ENCODE measurements around the gene BPIFB2.
"Not testable (repeated sequence)": the region's sequence is repeated elsewhere in the genome, so short reads cannot be mapped to it uniquely, and the experiment has no call there.

Gene BPIFB2, protein sequence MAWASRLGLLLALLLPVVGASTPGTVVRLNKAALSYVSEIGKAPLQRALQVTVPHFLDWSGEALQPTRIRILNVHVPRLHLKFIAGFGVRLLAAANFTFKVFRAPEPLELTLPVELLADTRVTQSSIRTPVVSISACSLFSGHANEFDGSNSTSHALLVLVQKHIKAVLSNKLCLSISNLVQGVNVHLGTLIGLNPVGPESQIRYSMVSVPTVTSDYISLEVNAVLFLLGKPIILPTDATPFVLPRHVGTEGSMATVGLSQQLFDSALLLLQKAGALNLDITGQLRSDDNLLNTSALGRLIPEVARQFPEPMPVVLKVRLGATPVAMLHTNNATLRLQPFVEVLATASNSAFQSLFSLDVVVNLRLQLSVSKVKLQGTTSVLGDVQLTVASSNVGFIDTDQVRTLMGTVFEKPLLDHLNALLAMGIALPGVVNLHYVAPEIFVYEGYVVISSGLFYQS

GRCh38 chr20:33007376-33008335 is at the start of gene BPIFB2:
Gene BPIFB2, plus strand, starts transcription at chr20:33007704. Its CDS starts 871 bp downstream, at chr20:33008575.
- DNase-seq = no peak

- no peak for DNase-seq
These were observed 48.9 kb upstream of the BPIFB2 start for GRCh38 chr20:32958574-32958973.

- DNase-seq = no peak
These were observed 47.9 kb upstream of the BPIFB2 start for GRCh38 chr20:32959351-32960221.

GRCh38 chr20:32960222-32960518 is 47.3 kb upstream of the BPIFB2 start:
- DNase-seq = no peak

DNA sequence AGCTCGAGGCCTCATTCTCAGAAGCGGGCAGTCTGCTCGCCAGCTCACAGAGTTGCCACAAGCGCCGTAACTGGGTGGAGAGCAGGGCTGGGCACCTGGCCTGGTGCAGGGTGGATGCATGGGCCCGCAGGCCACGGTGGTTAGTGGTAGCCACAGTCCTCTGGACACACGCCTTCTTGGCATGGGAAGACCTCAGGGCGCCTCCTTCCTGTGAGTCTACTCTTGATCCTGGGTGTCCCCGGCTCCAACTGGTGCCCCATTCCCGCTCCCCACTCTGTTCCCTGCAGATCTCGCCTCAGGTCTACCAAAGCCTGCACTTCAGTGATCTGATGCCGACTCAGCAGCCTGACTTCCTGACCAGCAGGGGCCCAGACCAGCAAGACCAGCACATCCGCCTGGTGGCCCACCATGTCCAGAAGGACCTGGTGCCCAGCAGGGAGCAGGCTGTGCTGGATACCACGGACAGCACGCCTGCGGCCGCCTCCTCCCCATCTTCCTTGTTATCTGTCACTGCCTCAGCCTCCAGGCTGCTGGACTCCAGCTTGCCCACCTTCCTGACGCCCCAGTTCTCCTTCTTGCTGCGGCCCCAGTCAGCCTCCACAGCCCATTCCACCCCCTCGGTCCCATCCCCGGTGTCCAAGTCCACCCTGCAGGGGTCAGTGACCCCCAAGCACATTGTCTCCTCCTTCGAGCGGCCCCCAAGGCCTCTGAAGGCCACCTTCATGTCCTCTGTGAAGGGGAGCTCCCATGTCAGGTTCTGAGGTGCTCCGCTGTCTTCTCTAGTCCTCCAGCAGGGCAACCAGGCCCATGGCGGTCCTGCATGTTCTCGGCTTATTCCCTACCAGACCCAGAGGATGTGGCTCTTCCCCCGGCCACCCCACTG is 46.4 kb upstream of the BPIFB2 start:
- no peak for DNase-seq

DNA sequence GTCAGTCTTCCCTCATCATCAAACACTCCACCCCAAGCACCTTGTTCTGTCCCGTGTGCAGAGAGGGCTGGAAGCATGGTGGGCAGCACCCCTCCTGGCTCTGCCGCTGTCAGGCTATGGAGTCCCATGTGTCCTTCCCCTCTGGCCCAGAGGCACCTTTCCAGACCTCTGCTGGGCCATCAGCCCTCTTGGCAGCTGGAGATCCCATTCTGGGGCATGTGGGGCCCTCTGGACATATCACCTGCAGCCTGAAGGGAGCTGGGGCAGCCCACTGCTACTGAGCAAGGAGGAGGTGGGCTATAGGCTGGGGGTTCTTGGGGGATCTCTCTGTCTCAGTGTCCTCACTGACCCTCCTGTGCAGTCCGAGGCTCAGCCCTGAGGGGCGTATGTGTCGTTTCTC is 45.5 kb upstream of the BPIFB2 start:
- no peak for DNase-seq

DNA sequence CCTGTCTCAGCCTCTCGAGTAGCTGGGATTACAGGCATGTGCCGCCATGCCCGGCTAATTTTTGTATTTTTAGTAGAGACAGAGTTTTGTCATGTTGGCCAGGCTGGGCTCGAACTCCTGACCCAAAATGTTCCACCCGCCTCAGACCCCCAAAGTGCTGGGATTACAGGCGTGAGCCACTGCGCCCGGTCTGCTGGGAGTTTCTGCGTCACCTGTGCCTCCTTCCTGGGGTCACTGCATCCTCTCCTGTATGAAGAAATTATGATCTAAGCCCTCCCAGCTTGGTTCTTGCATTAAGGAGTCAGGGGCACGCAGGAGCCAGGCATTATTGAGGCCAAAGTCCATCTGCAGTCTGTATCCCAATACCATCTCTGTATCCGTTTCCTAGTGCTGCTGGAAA is 44.9 kb upstream of the BPIFB2 start:
- DNase-seq = not testable (repeated sequence)

- DNase-seq = no peak
These were observed 44.3 kb upstream of the BPIFB2 start for GRCh38 chr20:32963176-32963575.

DNA sequence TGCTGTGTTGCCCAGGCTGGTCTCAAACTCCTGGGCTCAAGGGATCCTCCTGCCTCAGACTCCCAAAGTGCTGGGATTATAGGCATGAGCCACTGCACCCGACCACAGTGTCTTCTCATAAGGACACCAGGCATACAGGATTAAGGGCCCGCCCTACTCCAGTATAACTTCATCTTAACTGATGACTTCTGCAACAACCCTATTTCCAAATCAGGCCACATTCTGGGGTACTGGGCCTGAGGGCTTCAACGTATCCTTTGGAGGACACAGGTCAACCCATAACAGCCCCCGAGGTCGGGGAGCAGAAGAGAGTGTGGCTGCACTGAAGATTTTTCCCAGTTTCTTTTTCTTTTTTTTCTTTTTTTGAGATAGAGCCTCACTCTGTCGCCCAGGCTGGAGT is 42.9 kb upstream of the BPIFB2 start:
- DNase-seq = no peak

DNA sequence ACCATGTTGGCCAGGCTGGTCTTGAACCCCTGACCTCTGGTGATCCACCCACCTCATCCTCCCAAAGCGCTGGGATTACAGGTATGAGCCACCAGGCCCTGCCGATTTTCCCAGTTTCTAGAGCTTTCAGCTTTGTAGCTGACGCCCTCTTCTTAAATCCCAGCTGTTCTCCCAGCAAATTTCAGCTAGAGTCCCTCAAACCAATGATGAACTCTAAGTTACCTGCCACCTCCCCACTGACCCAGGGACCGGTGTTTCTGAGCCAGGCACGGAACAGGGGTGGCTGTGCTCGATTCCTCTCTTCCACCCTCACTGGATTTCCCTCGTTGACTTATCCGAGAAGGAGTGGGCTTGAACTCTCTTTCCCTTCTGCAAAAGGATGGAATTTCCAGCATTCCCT is 42.4 kb upstream of the BPIFB2 start:
- DNase-seq = no peak

DNA sequence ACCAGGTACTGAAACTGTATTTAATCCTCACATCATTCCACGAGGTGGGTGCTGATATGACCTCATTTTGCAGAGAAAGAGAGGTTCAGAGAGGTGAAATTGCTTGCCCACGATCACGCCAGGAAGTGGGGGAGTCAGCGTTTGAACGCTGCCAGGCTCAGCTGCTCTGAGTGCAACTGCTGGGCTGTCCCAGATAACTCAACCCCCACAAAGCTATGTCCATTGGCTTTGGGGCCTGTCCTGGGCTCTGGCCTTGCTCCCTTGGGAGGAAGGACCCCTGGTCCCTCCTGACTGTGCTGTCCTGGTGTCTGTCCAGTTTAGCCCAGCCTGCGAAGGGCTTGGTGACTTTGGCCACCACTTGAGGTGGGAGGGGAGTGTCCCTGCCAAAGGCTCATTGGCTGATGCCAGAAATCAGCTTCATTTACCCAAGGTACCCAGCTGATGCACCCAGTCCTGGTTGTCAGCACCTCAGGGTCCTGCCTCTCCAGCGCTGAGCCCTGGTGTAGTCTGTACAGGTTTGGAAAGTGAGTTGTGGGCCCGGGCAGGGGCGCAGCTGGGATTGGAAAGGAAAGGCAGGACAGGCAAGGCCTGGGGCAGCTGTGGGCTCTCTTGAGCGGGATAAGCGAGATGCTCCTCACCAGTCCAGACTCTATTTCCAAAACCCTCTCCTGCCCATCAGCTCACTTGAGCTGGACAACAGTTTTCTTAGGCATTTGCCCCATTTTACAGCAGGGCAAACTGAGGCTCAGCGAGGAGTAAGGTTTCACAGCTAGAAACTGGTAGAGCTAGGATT is 41.7 kb upstream of the BPIFB2 start:
- DNase-seq = no peak

- DNase-seq = no peak
These were observed 41.1 kb upstream of the BPIFB2 start for GRCh38 chr20:32966382-32966781.

DNA sequence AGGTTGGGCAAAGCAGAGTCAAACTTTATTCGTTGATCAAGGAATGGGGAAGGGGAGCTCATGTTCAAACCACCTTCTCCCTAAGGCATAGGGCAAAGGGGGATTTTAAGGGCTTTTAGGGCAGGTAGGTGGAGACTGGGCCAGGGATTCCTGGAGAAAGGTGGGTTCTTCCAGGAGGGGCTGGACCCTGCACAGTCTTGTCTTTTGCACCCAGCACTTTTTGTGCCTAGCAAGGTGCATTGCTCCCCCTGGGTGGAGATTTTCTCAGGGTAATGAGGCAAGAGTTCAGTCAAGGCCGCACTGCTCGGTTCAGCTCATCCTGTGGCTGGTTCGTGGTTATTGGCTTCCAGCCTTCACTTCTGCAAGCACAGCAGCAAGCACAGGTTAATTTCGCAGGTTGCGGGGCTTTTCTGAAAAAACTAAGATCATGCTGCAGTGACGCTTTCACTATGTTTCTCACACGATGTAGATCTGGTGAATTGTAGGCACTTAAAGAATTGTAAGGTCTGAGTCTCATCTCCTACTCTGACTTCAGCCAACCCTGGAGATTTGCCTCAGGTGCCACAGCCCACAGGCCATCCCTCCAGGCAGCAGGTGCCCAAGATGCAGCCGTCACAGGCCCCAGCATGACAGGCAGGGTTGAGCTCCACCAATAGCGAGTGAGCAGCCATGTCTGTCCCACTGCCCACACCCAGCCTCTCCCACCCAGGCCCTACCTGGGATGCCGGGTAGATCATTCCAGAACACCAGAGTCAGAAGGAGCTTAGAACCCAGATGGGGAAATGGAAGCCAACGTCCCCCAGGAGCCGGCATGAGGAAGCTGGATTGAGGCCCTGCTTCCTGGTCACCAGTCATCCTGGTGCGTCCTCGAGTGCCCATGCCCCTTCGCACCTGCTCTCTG is 40.4 kb upstream of the BPIFB2 start:
- no peak for DNase-seq

DNA sequence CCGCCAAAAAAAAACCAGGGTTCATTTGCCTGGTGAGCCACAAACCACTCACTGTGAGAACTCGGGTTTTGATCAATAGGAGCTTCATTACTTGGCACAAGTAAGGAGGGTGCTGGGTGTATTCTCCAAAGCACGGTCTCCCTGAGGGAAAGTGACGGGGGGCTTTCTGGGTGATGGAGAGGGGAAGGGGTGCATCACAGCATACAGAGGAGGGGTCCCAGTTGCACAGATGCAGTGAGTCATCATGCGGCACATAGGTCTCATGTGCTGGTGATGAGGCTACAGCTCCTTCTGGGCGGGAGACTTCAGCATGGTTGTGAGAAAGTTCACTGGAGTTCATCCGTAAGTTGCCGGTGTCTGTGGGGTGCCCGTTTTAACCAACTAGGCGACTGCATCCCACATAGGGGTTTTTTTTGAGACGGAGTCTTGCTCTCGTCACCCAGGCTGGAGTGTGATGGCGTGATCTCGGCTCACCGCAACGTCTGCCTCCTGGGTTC is 39.5 kb upstream of the BPIFB2 start:
- DNase-seq = no peak

DNA sequence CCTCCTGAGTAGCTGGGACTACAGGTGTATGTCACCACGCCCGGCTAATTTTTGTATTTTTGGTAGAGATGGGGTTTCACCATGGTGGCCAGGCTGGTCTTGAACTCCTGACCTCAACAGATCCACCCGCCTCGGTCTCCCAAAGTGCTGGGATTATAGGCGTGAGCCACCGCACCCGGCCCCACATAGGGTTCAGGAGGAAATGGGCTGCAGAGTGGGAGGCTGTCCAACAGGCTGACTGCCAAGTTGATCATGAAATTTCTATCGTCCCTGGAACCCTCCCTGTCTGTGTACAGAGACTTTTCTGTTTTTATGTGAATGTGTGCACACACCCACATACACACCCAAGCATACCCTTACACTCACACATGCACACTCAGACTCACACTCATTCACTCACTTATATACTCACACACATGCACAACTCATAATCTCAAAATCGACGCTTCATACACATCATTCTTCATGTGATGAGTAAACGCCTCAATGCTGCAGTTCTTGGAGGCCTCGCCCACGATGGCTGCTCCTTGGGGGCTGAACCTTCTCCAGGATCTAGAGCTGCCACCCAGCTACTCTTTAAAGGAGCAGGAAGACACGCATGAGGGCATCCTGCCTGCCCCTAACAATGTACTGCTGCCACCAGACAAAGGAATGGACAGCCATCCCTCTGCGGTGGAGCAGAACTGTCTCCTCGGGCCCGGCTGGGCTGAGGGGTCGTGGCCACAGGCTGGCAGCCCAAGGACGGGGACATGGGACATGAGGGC is 38.8 kb upstream of the BPIFB2 start:
- no peak for DNase-seq

- no peak for DNase-seq
These were observed 38.0 kb upstream of the BPIFB2 start for GRCh38 chr20:32969356-32970114.

DNA sequence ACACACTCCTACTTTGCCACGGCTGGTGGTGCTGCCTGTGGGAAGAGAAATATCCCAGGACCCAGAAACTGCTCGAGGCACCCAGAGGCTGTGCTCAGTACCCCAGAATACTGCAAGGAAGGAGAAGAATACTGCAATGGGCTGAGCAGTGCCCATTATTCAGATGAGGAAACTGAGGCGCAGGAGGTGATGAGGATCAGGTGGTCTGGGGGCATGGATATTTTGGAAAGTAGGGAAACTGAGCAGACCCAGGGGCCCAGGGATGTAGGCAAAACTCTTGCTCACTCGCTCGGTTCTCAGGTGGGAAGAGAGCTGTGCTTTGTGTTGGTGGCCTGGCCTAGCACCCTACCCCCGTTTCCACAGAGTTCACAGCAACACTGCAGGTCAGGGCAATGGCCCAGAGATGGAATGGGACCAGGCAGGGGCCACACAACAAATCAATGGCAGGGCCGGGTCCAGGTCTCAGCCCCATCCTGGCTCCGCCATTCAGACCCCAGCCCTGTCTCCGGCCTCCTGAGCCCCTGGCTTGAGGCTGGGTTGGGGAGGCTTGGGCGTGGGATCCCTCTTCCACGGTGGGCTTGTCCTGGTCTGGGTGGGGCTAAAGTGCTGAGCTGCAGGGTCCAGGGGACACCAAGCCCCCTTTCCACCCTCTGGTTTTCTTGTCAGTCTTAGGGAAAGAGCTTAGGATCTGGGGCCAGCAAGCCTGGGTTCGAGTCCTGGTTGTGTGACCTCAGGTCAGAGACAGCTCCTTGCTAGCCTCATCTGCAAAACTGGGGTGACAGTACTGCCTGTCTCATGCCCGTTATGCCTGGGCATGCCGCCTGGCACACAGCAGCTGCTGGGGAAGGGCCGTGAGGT is 37.2 kb upstream of the BPIFB2 start:
- DNase-seq = no peak

All from NCI-H1436 (cell line).